Kidney epithelial cell (primary cell): Measurements from ENCODE around the gene ITFG1. TPM values are rescaled to one million over a fixed set of nuclear protein-coding genes. Genes with fewer than 3 reads are reported as not detected.

Experiments
- DNase-seq: peaks from one replicate; pipeline ENCODE4 v3.0.0-alpha.2; 2010; ENCODE audit warnings: low read depth
- H3K27me3 ChIP-seq: 2 replicates; pipeline ENCODE4 v1.6.0; 2011; ENCODE audit warnings: low read length; ENCODE audit not compliant: control insufficient read depth, insufficient read depth
- H3K36me3 ChIP-seq: 2 replicates; pipeline ENCODE4 v1.5.1; 2011; ENCODE audit warnings: low read length; ENCODE audit not compliant: control insufficient read depth, insufficient read depth
- H3K4me3 ChIP-seq: 2 replicates; pipeline ENCODE4 v1.5.1; 2011; ENCODE audit warnings: low read depth, mild to moderate bottlenecking, control low read depth, low read length
- total RNA-seq: library from RNA; depleted of rRNA; stranded (reverse); fragments of >200 nt; gene quantifications from 2 replicates; pipeline ENCODE4 v1.2.3, GENCODE V29; 2015
- TF ChIP-seq, protein P1 (sequence below): IDR thresholded peaks from 2 replicates; pipeline ENCODE4 v1.5.1; 2011; ENCODE audit warnings: mild to moderate bottlenecking, moderate library complexity, low read length, control low read depth, inconsistent platforms; ENCODE audit not compliant: insufficient read depth, poor library complexity, severe bottlenecking

Gene ITFG1
- total RNA-seq, 1 donor from 2014 or later: 52.6 TPM

DNA sequence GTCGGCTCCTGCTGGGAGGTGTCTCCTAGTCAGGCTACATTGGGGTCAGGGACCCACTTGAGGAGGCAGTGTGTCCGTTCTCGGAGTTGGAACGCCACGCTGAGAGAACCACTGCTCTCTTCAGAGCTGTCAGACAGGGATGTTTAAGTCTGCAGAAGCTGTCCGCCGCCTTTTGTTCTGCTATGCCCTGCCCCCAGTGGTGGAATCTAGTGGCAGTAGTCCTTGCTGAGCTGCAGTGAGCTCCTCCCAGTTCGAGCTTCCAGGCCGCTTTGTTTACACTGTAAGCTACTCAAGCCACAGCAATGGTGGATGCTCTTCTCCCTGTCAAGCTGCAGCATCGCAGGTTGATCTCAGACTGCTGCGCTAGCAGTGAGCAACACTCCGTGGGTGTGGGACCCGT is 36.0 kb downstream of the ITFG1 start:
- Histone ChIP-seq H3K4me3 (no peak overlapping the region), H3K27me3 (no peaks in the 10 kb centered on the region), H3K36me3 (peaks cover 1% of the 10 kb centered on the region)
- no peak for DNase-seq
- TF ChIP-seq, protein P1, sequence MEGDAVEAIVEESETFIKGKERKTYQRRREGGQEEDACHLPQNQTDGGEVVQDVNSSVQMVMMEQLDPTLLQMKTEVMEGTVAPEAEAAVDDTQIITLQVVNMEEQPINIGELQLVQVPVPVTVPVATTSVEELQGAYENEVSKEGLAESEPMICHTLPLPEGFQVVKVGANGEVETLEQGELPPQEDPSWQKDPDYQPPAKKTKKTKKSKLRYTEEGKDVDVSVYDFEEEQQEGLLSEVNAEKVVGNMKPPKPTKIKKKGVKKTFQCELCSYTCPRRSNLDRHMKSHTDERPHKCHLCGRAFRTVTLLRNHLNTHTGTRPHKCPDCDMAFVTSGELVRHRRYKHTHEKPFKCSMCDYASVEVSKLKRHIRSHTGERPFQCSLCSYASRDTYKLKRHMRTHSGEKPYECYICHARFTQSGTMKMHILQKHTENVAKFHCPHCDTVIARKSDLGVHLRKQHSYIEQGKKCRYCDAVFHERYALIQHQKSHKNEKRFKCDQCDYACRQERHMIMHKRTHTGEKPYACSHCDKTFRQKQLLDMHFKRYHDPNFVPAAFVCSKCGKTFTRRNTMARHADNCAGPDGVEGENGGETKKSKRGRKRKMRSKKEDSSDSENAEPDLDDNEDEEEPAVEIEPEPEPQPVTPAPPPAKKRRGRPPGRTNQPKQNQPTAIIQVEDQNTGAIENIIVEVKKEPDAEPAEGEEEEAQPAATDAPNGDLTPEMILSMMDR: no peak

DNA sequence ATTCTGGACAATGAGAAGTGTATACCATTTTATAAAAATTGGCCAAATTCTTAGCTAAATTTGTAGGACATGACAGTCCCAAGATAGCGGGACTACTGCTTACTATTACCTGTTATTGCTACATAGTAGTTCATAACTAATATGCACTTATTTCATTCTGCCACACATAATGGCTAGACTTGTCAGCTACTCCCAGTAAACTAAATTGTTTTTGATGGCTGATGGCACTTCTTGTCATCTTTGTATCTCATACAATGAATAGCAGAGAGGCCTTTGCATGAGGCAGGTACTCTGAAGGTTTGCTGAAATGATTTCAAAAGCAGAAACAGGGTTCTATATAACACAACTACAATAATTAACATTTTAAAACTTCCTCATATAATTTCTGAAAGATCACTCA is 44.0 kb downstream of the ITFG1 start:
- TF ChIP-seq, protein P1: no peak
- H3K27me3 ChIP-seq: no peaks in the 10 kb centered on the region
- no peak for DNase-seq
- H3K4me3 ChIP-seq: no peak overlapping the region
- no peaks in the 10 kb centered on the region for H3K36me3 ChIP-seq

DNA sequence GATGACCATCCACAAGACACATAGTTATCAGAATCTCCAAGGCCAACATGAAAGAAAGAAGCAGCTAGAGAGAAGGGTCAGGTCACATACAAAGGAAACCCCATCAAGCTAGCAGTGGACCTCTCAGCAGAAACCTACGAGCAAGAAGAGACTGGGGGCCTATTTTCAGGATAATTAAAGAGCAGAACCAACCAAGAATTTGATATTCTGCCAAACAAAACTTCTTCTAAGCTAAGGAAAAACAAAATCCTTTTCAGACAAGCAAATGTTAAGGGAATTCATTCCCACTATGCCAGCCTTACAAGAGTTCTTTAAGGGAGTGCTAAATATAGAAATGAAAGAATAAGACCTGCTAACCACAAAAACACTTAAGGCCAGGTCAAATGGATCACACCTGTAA is 47.8 kb downstream of the ITFG1 start:
- no peaks in the 10 kb centered on the region for H3K27me3 ChIP-seq
- TF ChIP-seq, protein P1: no peak
- H3K4me3 ChIP-seq: no peak overlapping the region
- no peak for DNase-seq
- H3K36me3 ChIP-seq: no peaks in the 10 kb centered on the region

DNA sequence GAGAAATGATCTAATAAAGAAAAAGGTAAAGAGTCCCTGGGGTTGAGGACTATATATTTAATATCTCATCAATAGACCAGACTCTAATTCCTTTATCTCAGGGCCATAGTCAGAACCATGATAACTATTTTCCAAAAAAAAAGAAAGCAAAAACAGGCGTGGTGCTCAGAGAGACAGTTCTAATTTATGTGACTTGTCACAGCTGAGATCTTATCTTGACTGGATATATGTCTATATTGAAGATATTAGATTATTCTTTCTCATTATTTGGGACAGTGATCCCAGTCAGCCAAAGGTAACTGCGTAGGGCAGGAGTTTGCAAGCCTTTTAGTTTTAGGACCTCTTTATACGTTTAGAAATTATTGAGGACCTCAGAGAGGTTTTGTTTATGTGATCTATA is 52.4 kb downstream of the ITFG1 start:
- Histone ChIP-seq H3K27me3 (no peaks in the 10 kb centered on the region), H3K36me3 (no peaks in the 10 kb centered on the region), H3K4me3 (no peak overlapping the region)
- TF ChIP-seq, protein P1: no peak
- no peak for DNase-seq

DNA sequence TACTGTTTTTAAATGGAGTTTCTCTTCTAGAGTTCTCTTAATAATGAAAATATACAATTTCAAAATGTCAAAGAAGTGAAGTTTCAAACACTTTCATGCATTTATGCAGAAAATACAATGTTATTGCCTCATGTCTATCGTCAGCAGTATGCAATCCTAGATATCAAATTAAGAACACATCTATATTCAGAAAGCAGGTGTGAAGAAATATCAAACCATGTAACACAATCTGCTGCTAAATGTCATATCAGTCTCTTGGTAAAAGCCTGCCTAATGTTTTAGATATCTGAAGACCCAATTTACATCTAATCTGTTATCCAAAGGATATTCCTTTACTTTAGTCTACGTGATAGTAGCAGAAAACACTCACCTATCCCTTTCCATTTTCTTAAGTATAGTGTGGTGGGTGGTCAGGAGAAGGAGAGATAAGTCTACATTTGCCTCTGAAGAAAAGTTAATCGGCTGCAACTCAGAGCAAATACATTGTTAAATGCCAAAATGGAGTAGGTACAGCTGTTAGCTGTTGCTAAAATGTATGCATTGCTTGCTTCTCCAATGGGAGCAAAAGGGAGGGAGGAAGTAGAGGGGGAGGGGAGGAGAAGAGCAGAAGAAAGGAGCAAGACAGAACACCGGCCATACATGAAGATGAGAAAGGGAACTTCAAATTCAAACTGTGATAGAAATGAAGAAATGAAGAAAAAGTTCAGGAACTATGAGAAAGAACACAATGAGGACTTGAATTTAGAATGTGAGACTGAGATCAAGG is 64.9 kb downstream of the ITFG1 start:
- Histone ChIP-seq H3K27me3 (no peaks in the 10 kb centered on the region), H3K4me3 (no peak overlapping the region), H3K36me3 (no peaks in the 10 kb centered on the region)
- DNase-seq: no peak
- TF ChIP-seq, protein P1: no peak

DNA sequence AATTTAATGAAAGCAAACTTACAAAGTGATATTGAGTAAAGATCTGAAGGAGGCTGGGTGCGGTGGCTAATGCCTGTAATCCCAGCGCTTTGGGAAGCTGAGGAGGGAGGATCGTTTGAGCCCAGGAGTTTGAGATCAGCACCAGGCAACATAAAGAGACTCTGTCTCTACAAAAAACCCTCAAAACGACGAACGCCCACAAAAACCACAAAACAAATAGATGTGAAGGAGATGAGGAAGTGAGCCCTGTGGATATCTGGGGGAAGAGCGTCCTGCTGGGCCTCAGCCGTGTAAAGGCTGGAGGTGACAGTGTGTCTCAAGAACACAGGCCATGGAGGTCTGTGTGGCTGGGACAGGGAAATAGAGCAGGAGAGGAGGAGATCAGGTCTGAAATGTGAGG is 68.8 kb downstream of the ITFG1 start:
- TF ChIP-seq, protein P1: no peak
- DNase-seq: no peak
- H3K4me3 ChIP-seq: no peak overlapping the region

More for the DNA sequence above, 68.8 kb downstream of the ITFG1 start:
- no peaks in the 10 kb centered on the region for H3K36me3 ChIP-seq
- H3K27me3 ChIP-seq: no peaks in the 10 kb centered on the region
